Mesenchymal stem cell (in vitro differentiated cells and primary cell): ENCODE results near the gene SBK1.

Experiments used
- DNase-seq: peaks from one replicate; pipeline ENCODE4 v3.0.0-alpha.2; 2013
- H2AFZ ChIP-seq: one replicate; pipeline ENCODE4 v1.6.1; 2013; ENCODE audit warnings: low read depth, mild to moderate bottlenecking, control low read depth, inconsistent platforms, low read length, moderate library complexity
- H2AK5ac ChIP-seq: 2 replicates; pipeline ENCODE4 v1.6.1; 2013; ENCODE audit warnings: low read length, moderate library complexity, mild to moderate bottlenecking, inconsistent platforms; ENCODE audit not compliant: severe bottlenecking
- H2BK120ac ChIP-seq: one replicate; pipeline ENCODE4 v1.6.1; 2013; ENCODE audit warnings: low read depth, mild to moderate bottlenecking, inconsistent platforms, low read length, moderate library complexity
- H2BK12ac ChIP-seq, 2 experiments: one replicate each; pipeline ENCODE4 v1.6.1; 2013; ENCODE audit warnings: inconsistent platforms in 2 of 2, low read length in 2 of 2, mild to moderate bottlenecking in 2 of 2, moderate library complexity in 2 of 2, control low read depth in 1 of 2
- H2BK15ac ChIP-seq: one replicate; pipeline ENCODE4 v1.6.1; 2013; ENCODE audit warnings: mild to moderate bottlenecking, low read depth, inconsistent platforms; ENCODE audit not compliant: poor library complexity, severe bottlenecking
- H2BK5ac ChIP-seq: 2 replicates; pipeline ENCODE4 v1.6.1; 2013; ENCODE audit warnings: low read depth, mild to moderate bottlenecking, low read length, control low read depth, inconsistent platforms; ENCODE audit not compliant: poor library complexity, severe bottlenecking
- H3K14ac ChIP-seq, 2 experiments: one replicate each; pipeline ENCODE4 v1.6.1; 2013; ENCODE audit warnings: inconsistent platforms in 2 of 2, low read length in 2 of 2, control low read depth in 1 of 2, mild to moderate bottlenecking in 1 of 2, moderate library complexity in 1 of 2
- H3K18ac ChIP-seq, 2 experiments: one replicate each; pipeline ENCODE4 v1.6.1; 2013; ENCODE audit warnings: inconsistent platforms in 2 of 2, low read length in 2 of 2, control low read depth in 1 of 2, low read depth in 1 of 2, mild to moderate bottlenecking in 1 of 2
- H3K23ac ChIP-seq, 2 experiments: one replicate each; pipeline ENCODE4 v1.6.1; 2013; ENCODE audit warnings: inconsistent platforms in 2 of 2, low read length in 2 of 2, mild to moderate bottlenecking in 2 of 2, moderate library complexity in 2 of 2, control low read depth in 1 of 2
- H3K27ac ChIP-seq: 2 replicates; pipeline ENCODE4 v1.5.1; 2013; ENCODE audit warnings: mild to moderate bottlenecking, moderate library complexity, low read length, control low read depth, inconsistent platforms; ENCODE audit not compliant: poor library complexity, severe bottlenecking
- H3K27me3 ChIP-seq, 2 experiments: 2 replicates each; pipeline versions ENCODE4 v1.6.1 to v1.7.0; 2013; ENCODE audit warnings: low read length in 2 of 2, mild to moderate bottlenecking in 2 of 2, moderate library complexity in 2 of 2, control low read depth in 1 of 2, inconsistent platforms in 1 of 2; ENCODE audit not compliant: control insufficient read depth in 1 of 2, insufficient read depth in 1 of 2
- H3K36me3 ChIP-seq, 2 experiments: 2 replicates each; pipeline versions ENCODE4 v1.6.1 to v1.7.0; 2013; ENCODE audit warnings: low read length in 2 of 2, control low read depth in 1 of 2, inconsistent platforms in 1 of 2, low read depth in 1 of 2, mild to moderate bottlenecking in 1 of 2; ENCODE audit not compliant: insufficient read depth in 2 of 2, control insufficient read depth in 1 of 2
- H3K4ac ChIP-seq, 2 experiments: one replicate each; pipeline ENCODE4 v1.6.1; 2013; ENCODE audit warnings: inconsistent platforms in 2 of 2, low read length in 2 of 2, mild to moderate bottlenecking in 2 of 2, moderate library complexity in 2 of 2, control low read depth in 1 of 2, low read depth in 1 of 2
- H3K4me1 ChIP-seq: 2 replicates; pipeline ENCODE4 v1.6.1; 2013; ENCODE audit warnings: low read depth, low read length, control low read depth; ENCODE audit not compliant: control insufficient read depth, insufficient read depth
- H3K4me2 ChIP-seq: 2 replicates; pipeline ENCODE4 v1.6.1; 2013; ENCODE audit warnings: low read length, mild to moderate bottlenecking, inconsistent platforms; ENCODE audit not compliant: poor library complexity, severe bottlenecking
- H3K4me3 ChIP-seq, 2 experiments: 2 replicates each; pipeline versions ENCODE4 v1.5.1 to v1.7.0; 2013; ENCODE audit warnings: low read length in 2 of 2, mild to moderate bottlenecking in 2 of 2, control low read depth in 1 of 2, low read depth in 1 of 2; ENCODE audit not compliant: insufficient read depth in 1 of 2
- H3K79me1 ChIP-seq: replicated peaks from 2 replicates; pipeline ENCODE4 v1.6.1; 2013; ENCODE audit warnings: mild to moderate bottlenecking, control low read depth, low read length, inconsistent platforms; ENCODE audit not compliant: poor library complexity, severe bottlenecking
- H3K9ac ChIP-seq: 2 replicates; pipeline ENCODE4 v1.7.0; 2013; ENCODE audit warnings: mild to moderate bottlenecking, low read length, moderate library complexity
- H3K9me3 ChIP-seq: 2 replicates; pipeline ENCODE4 v1.7.0; 2013; ENCODE audit warnings: mild to moderate bottlenecking, low read length; ENCODE audit not compliant: control insufficient read depth
- H4K8ac ChIP-seq: one replicate; pipeline ENCODE4 v1.6.1; 2013; ENCODE audit warnings: inconsistent platforms, mild to moderate bottlenecking, low read length, moderate library complexity
- H4K91ac ChIP-seq: one replicate; pipeline ENCODE4 v1.6.1; 2013; ENCODE audit warnings: mild to moderate bottlenecking, low read length, inconsistent platforms
- WGBS: methylation state at CpG from one replicate; pipeline ENCODE4 v1.1.7; 2013; ENCODE audit warnings: mixed read lengths; 5-methylcytosine and 5-hydroxymethylcytosine counted together

Gene SBK1

DNA sequence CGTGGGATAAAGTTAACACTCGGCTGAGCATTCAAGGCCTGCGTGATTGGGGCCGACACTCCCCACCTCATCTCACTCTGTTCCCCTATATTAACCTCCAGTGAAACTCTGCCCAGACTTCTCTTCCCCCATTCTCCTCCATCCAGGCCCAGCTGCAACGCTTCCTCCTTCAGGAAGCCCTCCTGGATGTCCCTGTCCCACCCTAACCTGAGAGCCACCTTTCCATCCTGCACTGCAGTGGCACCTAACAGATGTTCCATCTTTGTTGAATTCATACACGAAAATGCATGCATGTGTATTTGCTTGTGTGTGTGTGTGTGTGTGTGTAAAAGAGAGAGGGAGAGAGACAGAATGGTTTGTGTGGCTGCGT lies 32.6 kb upstream of the SBK1 start:
- no peak overlapping the region for H3K4me3 ChIP-seq
- no peak overlapping the region for H3K27ac ChIP-seq
- H2AFZ ChIP-seq: no peak overlapping the region
- no peak overlapping the region for H3K23ac ChIP-seq
- no peak overlapping the region for H3K4me2 ChIP-seq
- no peak overlapping the region for H3K18ac ChIP-seq
- no peaks in the 10 kb centered on the region for H3K9me3 ChIP-seq
- no peak overlapping the region for H4K8ac ChIP-seq
- H2BK12ac ChIP-seq: no peak overlapping the region
- H3K27me3 ChIP-seq: peaks cover 70 to 89% of the 10 kb centered on the region in 2 experiments
- peaks cover 11% of the 10 kb centered on the region for H3K4me1 ChIP-seq
- no peak overlapping the region for H2AK5ac ChIP-seq
- no peaks in the 10 kb centered on the region for H3K36me3 ChIP-seq
- H2BK15ac ChIP-seq: no peak overlapping the region
- no peak overlapping the region for H4K91ac ChIP-seq
- no peak overlapping the region for H2BK120ac ChIP-seq
- H3K9ac ChIP-seq: no peak overlapping the region
- no peak overlapping the region for H3K14ac ChIP-seq
- no peak overlapping the region for H3K4ac ChIP-seq
- H2BK5ac ChIP-seq: no peak overlapping the region
- no peaks in the 10 kb centered on the region for H3K79me1 ChIP-seq
- 73% methylated on average over 7 of the region's 7 CpGs for WGBS
- no peak for DNase-seq

DNA sequence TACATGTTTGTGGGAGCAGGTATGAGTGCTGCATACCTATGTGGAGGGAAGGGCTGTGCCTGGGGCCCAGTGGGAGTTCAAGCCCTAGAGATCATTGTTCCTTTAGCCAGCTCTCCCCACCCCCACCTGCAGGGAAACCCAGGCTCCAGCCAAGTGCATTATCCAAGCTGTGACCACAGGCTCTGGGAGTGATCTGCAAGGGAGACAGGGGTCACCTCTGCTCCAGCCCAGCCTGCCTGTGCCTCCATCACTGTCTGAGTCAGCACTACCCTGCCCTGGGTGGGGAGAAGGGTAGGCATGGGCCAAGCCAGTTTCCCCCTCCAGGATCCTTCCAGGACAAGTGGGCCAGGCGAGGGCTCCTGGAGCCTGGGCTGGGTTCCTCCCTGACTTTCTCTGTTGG lies 32.1 kb upstream of the SBK1 start:
- Histone ChIP-seq H2AFZ (no peak overlapping the region), H4K8ac (no peak overlapping the region), H2AK5ac (no peak overlapping the region), H3K18ac (no peak overlapping the region), H2BK120ac (no peak overlapping the region), H2BK5ac (no peak overlapping the region), H2BK15ac (no peak overlapping the region), H3K9me3 (no peaks in the 10 kb centered on the region), H3K23ac (no peak overlapping the region), H3K79me1 (no peaks in the 10 kb centered on the region), H3K14ac (no peak overlapping the region), H3K27me3 (peaks cover 72 to 88% of the 10 kb centered on the region in 2 experiments), H3K4me3 (no peak overlapping the region), H3K36me3 (no peaks in the 10 kb centered on the region), H3K9ac (no peak overlapping the region), H2BK12ac (no peak overlapping the region), H4K91ac (no peak overlapping the region), H3K27ac (no peak overlapping the region), H3K4ac (no peak overlapping the region), H3K4me2 (no peak overlapping the region), H3K4me1 (peaks cover 11% of the 10 kb centered on the region)
- no peak for DNase-seq
- WGBS: 64% methylated on average over 1 of the region's 1 CpG

DNA sequence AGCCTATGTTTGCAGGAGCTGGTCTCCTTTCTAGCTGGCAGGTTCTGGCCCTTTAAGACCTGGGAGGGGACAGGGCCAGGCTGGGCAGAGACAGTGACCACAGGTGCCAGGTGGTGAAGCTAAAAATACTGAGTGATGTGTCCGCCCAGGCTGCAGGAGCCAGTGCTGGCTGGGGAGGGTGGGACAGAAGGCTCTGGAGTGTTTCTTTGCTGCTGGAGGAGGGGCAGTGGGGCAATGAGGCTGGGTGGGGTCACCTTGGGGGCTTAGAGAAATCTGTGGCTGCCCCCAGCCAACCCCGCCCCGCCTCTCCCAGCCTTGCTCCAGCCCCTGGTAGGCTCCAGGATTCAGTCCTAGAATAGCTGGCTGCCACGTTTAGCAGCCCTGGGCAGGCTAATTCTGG lies 30.4 kb upstream of the SBK1 start:
- H3K9me3 ChIP-seq: no peaks in the 10 kb centered on the region
- no peak overlapping the region for H3K27ac ChIP-seq
- 73% methylated on average over 4 of the region's 4 CpGs for WGBS
- H3K4me1 ChIP-seq: peaks cover 11% of the 10 kb centered on the region
- no peak overlapping the region for H4K91ac ChIP-seq
- H3K36me3 ChIP-seq: no peaks in the 10 kb centered on the region
- no peak overlapping the region for H3K9ac ChIP-seq
- no peak overlapping the region for H2AFZ ChIP-seq
- H2BK12ac ChIP-seq: no peak overlapping the region
- no peak overlapping the region for H3K4me2 ChIP-seq
- no peak overlapping the region for H3K14ac ChIP-seq
- no peak overlapping the region for H2BK5ac ChIP-seq
- H3K4me3 ChIP-seq: no peak overlapping the region
- H3K79me1 ChIP-seq: no peaks in the 10 kb centered on the region
- no peak overlapping the region for H2AK5ac ChIP-seq
- H2BK15ac ChIP-seq: no peak overlapping the region
- H3K4ac ChIP-seq: no peak overlapping the region
- H3K18ac ChIP-seq: no peak overlapping the region
- peaks cover 69 to 90% of the 10 kb centered on the region in 2 experiments for H3K27me3 ChIP-seq
- no peak overlapping the region for H3K23ac ChIP-seq
- no peak overlapping the region for H4K8ac ChIP-seq
- no peak for DNase-seq
- H2BK120ac ChIP-seq: no peak overlapping the region

DNA sequence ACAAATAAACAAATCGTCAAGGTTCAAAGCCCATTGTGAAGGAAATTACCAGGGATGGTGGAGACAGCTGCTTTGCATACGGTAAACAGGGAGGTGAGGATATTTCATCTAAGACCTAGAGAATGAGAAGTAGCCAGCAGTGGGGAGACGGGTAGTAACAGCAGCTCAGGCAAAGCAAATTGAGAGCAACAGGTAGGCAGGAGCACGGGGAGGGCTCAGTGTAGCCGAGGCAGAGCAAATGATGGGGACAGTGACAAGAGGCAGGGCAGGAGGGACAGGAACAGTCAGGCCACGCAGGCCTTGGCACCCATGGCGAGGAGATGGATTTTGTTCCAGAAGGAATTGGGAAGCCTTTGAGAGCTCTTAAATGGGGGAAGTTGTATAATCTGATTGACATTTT lies 29.0 kb upstream of the SBK1 start:
- H2BK15ac ChIP-seq: no peak overlapping the region
- no peak overlapping the region for H3K4me2 ChIP-seq
- no peak overlapping the region for H2AK5ac ChIP-seq
- DNase-seq: no peak
- H3K4me3 ChIP-seq: no peak overlapping the region
- H3K27me3 ChIP-seq: peaks cover 59 to 85% of the 10 kb centered on the region in 2 experiments
- H3K23ac ChIP-seq: no peak overlapping the region
- H4K8ac ChIP-seq: no peak overlapping the region
- H3K4me1 ChIP-seq: peaks cover 9% of the 10 kb centered on the region
- no peaks in the 10 kb centered on the region for H3K79me1 ChIP-seq
- H3K9ac ChIP-seq: no peak overlapping the region
- H2AFZ ChIP-seq: no peak overlapping the region
- H3K9me3 ChIP-seq: no peaks in the 10 kb centered on the region
- H4K91ac ChIP-seq: no peak overlapping the region
- WGBS: 82% methylated on average over 7 of the region's 7 CpGs
- H3K18ac ChIP-seq: no peak overlapping the region
- no peak overlapping the region for H3K4ac ChIP-seq
- no peak overlapping the region for H2BK5ac ChIP-seq
- no peak overlapping the region for H3K27ac ChIP-seq
- no peak overlapping the region for H2BK120ac ChIP-seq
- H3K36me3 ChIP-seq: no peaks in the 10 kb centered on the region
- H2BK12ac ChIP-seq: no peak overlapping the region
- H3K14ac ChIP-seq: no peak overlapping the region
